Choroid plexus epithelial cell (primary cell): ENCODE data around the gene RAB44.
A peak's percentile ranks its signal among the peaks of the same experiment; 100 is the strongest.

Source experiments
- DNase-seq: peaks from one replicate; pipeline ENCODE4 v3.0.0-alpha.2; 2010; ENCODE audit warnings: low read depth
- H3K4me3 ChIP-seq: 2 replicates; pipeline ENCODE4 v1.5.1; 2011; ENCODE audit warnings: low read depth, mild to moderate bottlenecking, control low read depth, low read length, moderate library complexity
- TF ChIP-seq, protein P1 (sequence below): conservative IDR thresholded peaks from 2 replicates; pipeline ENCODE4 v1.5.1; 2011; ENCODE audit warnings: low read depth, mild to moderate bottlenecking, control low read depth, inconsistent platforms, low read length, moderate library complexity

The RAB44 gene

DNA sequence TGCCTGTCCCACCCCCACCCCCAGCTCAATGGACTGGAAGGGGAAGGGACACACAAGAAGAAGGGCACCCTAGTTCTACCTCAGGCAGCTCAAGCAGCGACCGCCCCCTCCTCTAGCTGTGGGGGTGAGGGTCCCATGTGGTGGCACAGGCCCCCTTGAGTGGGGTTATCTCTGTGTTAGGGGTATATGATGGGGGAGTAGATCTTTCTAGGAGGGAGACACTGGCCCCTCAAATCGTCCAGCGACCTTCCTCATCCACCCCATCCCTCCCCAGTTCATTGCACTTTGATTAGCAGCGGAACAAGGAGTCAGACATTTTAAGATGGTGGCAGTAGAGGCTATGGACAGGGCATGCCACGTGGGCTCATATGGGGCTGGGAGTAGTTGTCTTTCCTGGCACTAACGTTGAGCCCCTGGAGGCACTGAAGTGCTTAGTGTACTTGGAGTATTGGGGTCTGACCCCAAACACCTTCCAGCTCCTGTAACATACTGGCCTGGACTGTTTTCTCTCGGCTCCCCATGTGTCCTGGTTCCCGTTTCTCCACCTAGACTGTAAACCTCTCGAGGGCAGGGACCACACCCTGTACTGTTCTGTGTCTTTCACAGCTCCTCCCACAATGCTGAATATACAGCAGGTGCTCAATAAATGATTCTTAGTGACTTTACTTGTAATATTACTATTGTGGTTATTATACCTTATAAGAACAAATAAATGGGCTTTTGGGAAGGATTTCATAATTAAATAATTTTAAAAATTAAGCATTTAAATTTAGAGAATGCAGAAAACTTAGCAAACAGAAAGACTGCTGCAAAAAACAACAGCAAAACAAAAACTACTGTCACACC lies 10.7 kb upstream of the RAB44 start:
- DNase-seq: no peak
- TF ChIP-seq, protein P1, sequence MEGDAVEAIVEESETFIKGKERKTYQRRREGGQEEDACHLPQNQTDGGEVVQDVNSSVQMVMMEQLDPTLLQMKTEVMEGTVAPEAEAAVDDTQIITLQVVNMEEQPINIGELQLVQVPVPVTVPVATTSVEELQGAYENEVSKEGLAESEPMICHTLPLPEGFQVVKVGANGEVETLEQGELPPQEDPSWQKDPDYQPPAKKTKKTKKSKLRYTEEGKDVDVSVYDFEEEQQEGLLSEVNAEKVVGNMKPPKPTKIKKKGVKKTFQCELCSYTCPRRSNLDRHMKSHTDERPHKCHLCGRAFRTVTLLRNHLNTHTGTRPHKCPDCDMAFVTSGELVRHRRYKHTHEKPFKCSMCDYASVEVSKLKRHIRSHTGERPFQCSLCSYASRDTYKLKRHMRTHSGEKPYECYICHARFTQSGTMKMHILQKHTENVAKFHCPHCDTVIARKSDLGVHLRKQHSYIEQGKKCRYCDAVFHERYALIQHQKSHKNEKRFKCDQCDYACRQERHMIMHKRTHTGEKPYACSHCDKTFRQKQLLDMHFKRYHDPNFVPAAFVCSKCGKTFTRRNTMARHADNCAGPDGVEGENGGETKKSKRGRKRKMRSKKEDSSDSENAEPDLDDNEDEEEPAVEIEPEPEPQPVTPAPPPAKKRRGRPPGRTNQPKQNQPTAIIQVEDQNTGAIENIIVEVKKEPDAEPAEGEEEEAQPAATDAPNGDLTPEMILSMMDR: no peak
- no peak overlapping the region for H3K4me3 ChIP-seq

DNA sequence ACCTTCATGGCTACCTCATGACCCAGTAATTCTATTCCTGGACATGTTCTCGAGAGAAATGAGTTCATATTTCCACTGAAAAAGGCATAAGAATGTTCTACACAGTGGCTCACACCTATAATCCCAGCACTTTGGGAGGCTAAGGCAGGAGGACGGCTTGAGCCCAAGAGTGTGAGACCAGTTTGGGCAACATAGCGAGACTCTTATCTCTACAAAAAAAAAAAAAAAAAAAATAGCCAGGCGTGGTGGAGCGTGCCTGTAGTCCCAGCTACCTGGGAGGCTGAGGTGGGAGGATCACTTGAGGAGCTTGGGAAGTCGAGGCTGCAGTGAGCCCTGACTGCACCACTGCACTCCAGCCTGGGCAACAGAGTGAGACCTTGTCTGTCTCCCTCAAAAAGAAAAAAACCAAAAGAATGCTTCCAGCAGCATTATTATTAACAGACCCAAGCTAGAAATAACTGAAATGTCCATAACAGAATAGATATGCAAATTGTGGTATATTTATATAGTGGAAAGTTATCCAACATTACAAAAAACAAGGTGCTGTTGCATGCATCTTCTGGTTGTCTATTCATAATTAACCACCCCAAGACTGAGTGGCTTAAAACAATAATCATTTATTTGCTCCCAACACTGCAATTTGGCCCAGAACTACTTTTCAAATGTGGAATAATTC lies 9.4 kb upstream of the RAB44 start:
- H3K4me3 ChIP-seq: no peak overlapping the region
- DNase-seq: peak; percentile 19
- TF ChIP-seq, protein P1: no peak

DNA sequence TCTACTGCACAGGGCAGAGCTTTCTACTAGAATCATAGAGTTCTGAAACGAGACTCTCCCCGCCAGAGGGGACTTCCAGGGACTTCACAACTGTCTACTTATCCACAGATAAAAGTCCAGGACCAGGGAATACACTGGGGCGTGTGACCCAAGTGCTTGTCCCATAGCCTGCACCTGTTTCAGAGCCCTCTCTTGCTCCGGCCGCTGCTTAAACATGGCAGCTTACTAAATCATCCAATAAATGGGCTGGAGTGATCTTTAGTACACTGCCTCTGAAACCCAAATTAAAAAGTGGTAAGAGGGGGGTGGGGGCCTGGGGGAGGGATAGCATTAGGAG lies 8.9 kb upstream of the RAB44 start:
- no peak for DNase-seq
- H3K4me3 ChIP-seq: no peak overlapping the region
- TF ChIP-seq, protein P1: no peak

DNA sequence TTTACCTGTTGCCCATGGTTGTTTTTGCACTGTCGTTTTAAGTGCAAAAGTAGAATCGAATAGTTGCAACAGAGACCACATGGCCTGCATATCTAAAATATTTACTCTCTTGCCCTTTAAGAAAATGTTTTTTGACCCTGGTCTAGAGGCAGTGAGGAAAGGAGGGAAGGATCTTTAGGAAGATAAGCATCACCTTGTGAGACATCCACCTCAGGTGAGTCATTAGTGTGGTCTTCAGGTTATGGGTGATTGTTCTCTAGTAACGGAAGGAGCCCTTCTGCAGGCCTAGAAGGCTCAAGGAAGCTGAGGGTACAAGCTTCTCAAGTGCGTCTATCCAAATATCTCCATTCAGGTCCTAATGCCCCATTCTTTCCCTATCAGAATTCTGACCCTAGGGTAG lies 6.6 kb upstream of the RAB44 start:
- H3K4me3 ChIP-seq: no peak overlapping the region
- DNase-seq: no peak
- TF ChIP-seq, protein P1: no peak

DNA sequence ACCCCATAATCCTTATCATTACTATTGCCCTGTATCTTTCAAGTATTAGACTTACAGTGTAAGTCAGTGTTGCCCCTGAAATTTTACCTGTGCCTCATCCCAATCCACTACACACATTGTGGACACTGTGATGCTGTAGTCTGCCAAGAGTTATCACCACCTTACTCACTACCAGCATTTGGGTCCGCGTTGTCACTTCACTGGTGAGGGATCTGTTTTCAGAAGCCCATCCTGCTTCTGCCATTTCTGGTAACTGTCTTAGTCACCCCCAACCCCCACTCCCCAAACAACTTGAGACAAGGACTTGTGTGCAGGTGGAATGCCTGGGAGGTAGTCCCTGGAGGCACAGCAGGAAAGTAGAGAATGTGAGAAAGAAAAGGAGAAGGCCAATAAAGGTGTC lies 6.0 kb upstream of the RAB44 start:
- TF ChIP-seq, protein P1: no peak
- no peak overlapping the region for H3K4me3 ChIP-seq
- DNase-seq: no peak

DNA sequence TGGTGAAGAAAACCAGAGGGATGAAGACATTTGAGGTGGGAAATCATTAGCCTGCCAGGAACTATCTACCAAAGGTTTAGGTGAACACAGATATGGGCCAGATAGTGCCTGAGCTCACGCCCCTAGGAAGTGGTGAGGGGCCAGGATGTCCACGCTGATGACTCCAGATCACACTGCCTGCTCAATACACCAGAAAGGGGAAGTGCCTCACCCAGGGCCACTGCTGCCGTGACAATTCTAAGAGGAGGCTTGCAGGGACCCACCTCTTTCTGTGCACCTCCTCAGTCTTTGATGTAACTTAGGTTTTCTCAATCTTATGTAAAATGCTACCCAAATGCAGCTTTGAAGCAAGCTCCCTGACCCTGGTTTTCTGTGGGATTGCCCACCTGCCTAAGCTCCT lies 5.4 kb upstream of the RAB44 start:
- TF ChIP-seq, protein P1: no peak
- H3K4me3 ChIP-seq: no peak overlapping the region
- DNase-seq: no peak
